HT1080 (cell line): ENCODE results near the gene TCAP. TPM values are rescaled to one million over a fixed set of nuclear protein-coding genes. Genes with fewer than 3 reads are reported as not detected.

Source experiments
- DNase-seq: peaks from one replicate; pipeline ENCODE4 v3.0.0-alpha.2; 2015; ENCODE audit warnings: low read depth
- polyA plus RNA-seq, 2 experiments: library from polyadenylated mRNA; depleted of rRNA; stranded (reverse); fragments of >200 nt; gene quantifications; 2 replicates each; pipeline ENCODE4 v1.2.3, GENCODE V29; 2015
- total RNA-seq: library from RNA; depleted of rRNA; stranded (reverse); fragments of >200 nt; shearing (Covaris generic); gene quantifications from 2 replicates; pipeline ENCODE4 v1.2.3, GENCODE V29; 2014; rRNA removed

TCAP gene
- 1.00 TPM in 1 of 2 replicates, not detected in the other for total RNA-seq
- 0.03 and 0.33 TPM in 2 replicates for polyA plus RNA-seq (2015; cell fraction: cytosol; rRNA removed)
- polyA plus RNA-seq (2015; cell fraction: nucleus; rRNA removed) = 0.82 and 0.85 TPM in 2 replicates

GRCh38 chr17:39664581-39665561, at the start of gene TCAP:
Gene TCAP, plus strand, starts transcription at chr17:39665349. Its CDS starts 11 bp downstream, at chr17:39665360.
- DNase-seq = no peak

- no peak for DNase-seq
These were observed 49.7 kb upstream of the TCAP start for GRCh38 chr17:39615434-39615833.

GRCh38 chr17:39617100-39617445, 48.1 kb upstream of the TCAP start:
- DNase-seq = no peak

GRCh38 chr17:39617446-39618245, 47.5 kb upstream of the TCAP start:
- peak; percentile 68 for DNase-seq

GRCh38 chr17:39618246-39618913, 46.8 kb upstream of the TCAP start:
- peak; percentile 36 for DNase-seq

- no peak for DNase-seq
These were observed 46.0 kb upstream of the TCAP start for GRCh38 chr17:39618956-39619785.

- DNase-seq = no peak
These were observed 45.4 kb upstream of the TCAP start for GRCh38 chr17:39619786-39620101.

GRCh38 chr17:39621523-39622379, 43.4 kb upstream of the TCAP start:
- DNase-seq = peak; percentile 84

GRCh38 chr17:39622380-39623006, 42.7 kb upstream of the TCAP start:
- DNase-seq = peak; percentile 87

GRCh38 chr17:39623356-39623950, 41.7 kb upstream of the TCAP start:
- DNase-seq = peak; percentile 66

GRCh38 chr17:39624313-39624712, 40.8 kb upstream of the TCAP start:
- DNase-seq = no peak

GRCh38 chr17:39625198-39625785, 39.9 kb upstream of the TCAP start:
- no peak for DNase-seq

GRCh38 chr17:39626171-39627046, 38.7 kb upstream of the TCAP start, which contains the start of gene PPP1R1B:
Gene PPP1R1B, plus strand, starts transcription at chr17:39626952. Its CDS starts 441 bp downstream, at chr17:39627393.
- DNase-seq = no peak

GRCh38 chr17:39627047-39627711, 38.0 kb upstream of the TCAP start:
- DNase-seq = no peak

GRCh38 chr17:39627712-39628516, 37.2 kb upstream of the TCAP start:
- no peak for DNase-seq
